GDM1 (cell line): ENCODE results near the gene CRHR2.

Experiments used
- DNase-seq: peaks from one replicate; lab custom pipeline; 2025; lab: John Stamatoyannopoulos, UW

Gene CRHR2

GRCh38 chr7:30618080-30618676 lies 64.1 kb downstream of the CRHR2 start:
- DNase-seq: no peak

GRCh38 chr7:30617359-30617758 lies 64.9 kb downstream of the CRHR2 start:
- no peak for DNase-seq

- no peak for DNase-seq
These were observed 65.9 kb downstream of the CRHR2 start for GRCh38 chr7:30616318-30616717.

- DNase-seq: no peak
These were observed 68.6 kb downstream of the CRHR2 start for GRCh38 chr7:30613366-30614325.

- no peak for DNase-seq
These were observed 69.5 kb downstream of the CRHR2 start for GRCh38 chr7:30612658-30613265.

GRCh38 chr7:30605832-30606231 lies 76.4 kb downstream of the CRHR2 start:
- DNase-seq: no peak

- no peak for DNase-seq
These were observed 77.4 kb downstream of the CRHR2 start for GRCh38 chr7:30604901-30605300.
